Activated CD4-positive, alpha-beta T cell treated with anti-CD3 and anti-CD28 coated beads, Interleukin-10, Interleukin-2, amounts not matched to agents 100 ng/mL and 50 ng/mL, durations not matched to agents 16 hours and 8 hours (primary cell): ENCODE measurements around the gene FCRL3.

Experiments
- DNase-seq: peaks from one replicate; pipeline ENCODE4 v3.0.0-alpha.2; 2020

The FCRL3 gene

DNA sequence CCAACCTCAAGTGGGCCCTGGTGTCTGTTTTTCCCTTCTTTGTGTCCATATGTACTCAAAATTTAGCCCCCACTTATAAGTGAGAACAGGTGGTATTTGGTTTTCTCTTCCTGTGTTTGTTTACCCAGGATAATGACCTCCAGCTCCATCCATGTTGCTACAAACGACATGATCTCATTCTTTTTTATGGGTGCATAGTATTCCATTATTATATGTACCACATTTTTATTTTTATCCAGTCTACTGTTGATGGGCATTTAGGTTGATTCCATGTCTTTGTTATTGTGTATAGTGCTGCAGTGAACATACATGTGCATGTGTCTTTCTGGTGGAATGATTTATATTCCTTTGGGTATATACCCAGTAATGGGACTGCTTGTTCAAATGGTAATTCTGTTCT is 27.6 kb downstream of the FCRL3 start:
- DNase-seq = no peak

- DNase-seq = no peak
Observed at GRCh38 chr1:157671895-157672294, 28.7 kb downstream of the FCRL3 start.

DNA sequence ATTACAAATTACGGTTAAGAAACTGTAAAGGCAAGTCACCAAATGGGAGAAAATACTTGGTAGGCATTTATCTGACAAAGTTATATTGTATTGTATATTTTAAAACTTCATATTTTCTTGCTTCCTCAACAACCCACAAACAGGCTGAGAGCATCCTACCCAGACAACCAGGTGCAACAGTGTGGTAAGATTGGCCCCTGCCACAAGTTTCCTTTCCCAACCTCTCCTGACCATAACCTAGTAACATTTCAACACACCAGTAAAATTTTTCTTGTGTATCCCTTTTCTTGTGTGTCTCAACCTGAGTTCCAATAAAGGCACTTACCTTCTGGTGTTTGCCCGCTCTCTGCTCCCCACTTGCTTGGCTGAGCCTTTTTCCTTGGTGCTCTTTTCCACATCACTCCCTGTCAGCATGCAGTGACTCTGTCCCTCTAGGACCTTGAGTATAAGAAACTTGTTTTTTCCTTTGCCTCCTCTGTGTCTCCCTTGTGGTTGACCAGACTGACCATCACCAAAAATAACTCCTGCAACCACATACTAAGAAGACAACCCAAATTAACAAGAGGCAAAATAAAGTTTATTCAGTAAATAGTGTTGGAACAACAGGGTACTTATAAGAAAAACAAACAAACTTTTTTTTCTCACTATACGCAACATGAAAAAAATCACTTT is 40.9 kb downstream of the FCRL3 start:
- DNase-seq = no peak

GRCh38 chr1:157658571-157658970 is 42.0 kb downstream of the FCRL3 start:
- no peak for DNase-seq

- DNase-seq = no peak
Observed at GRCh38 chr1:157653494-157653873, 47.1 kb downstream of the FCRL3 start.

GRCh38 chr1:157652859-157653493 is 47.6 kb downstream of the FCRL3 start:
- peak; percentile 2 for DNase-seq

GRCh38 chr1:157648317-157648716 is 52.3 kb downstream of the FCRL3 start:
- no peak for DNase-seq

- DNase-seq = no peak
Observed at GRCh38 chr1:157646144-157646543, 54.4 kb downstream of the FCRL3 start.

DNA sequence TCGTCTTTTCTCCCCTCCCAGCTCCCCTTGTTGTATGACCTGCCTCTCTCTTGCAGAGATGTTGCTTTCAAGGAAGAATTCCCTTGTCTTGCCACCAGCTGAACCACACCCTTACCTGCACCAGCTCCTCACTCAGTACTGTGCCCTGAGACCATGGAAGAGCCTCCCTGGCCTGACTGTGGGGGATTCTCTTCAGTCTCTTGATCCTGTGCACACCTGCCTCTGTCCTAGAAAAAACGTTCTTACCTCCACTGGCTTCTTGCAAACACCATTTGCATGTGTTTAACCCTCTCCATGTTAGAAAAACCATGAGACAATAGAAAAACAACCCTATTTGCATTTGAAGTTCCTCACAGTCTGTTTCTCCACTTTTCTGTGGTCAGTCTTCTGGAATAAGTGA is 59.4 kb downstream of the FCRL3 start:
- no peak for DNase-seq

GRCh38 chr1:157639800-157640199 is 60.8 kb downstream of the FCRL3 start:
- no peak for DNase-seq

GRCh38 chr1:157628773-157629172 is 71.8 kb downstream of the FCRL3 start:
- no peak for DNase-seq
